ENCODE results near the gene KCTD7. TPM values are rescaled to one million over a fixed set of nuclear protein-coding genes. Genes with fewer than 3 reads are reported as not detected.

The KCTD7 gene
- total and polyA plus RNA-seq, 2 donors (not counting 1 experiment from before 2014, with no cell fraction given): 15.2 to 17.4 TPM

DNA sequence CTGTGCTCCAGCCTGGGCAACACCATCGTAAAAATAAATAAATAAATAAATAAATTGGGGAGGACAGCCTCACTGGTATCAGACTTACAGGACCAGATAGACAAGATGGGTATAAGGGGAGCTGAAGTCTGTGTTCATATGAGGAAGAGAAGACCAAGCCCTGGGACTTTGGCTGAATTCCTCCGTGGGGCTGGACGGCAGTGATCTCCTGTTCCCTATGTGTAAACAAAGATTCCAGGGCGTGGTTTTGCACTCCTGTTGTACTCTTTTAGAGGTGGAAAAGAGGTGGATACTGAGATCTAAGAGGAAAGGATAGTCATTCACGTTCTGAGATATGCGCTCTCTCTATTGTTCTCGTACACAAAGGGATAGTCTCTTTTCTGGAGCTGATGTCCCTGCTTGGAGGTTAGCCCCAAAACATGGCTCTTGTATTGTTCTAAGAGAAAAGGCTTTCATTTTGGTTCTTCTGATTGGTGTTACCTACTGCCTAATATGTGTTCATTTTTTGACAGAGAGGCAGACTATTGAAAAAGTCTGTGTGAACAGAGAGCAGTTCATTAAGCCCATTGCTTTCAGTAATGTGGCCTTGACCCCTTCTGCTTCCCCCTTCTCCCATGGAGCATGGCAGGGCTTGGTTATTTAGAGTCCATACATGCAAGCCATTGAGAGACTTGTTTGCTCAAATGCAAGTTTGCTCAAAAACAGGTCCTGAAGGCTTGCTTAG, 12.3 kb downstream of the KCTD7 start:
- Histone ChIP-seq H2AFZ (ENCODE audit: low read length) (no peak overlapping the region), H3K9me3 (ENCODE audit: control insufficient read depth, insufficient read depth, low read depth, low read length) (no peaks in the 10 kb centered on the region), H3K4me2 (ENCODE audit: extremely low read depth, insufficient read depth, low read length) (no peak overlapping the region), H3K9ac (ENCODE audit: insufficient read depth, low read length) (no peak overlapping the region), H4K20me1 (ENCODE audit: control insufficient read depth, extremely low read depth, insufficient read depth, low read length) (no peaks in the 10 kb centered on the region), H3K27ac (ENCODE audit: insufficient read depth, low read length) (no peak overlapping the region), H3K4me3 (replicated peaks in 1 of 4; ENCODE audit: control extremely low read depth in 1 of 4, insufficient read depth in 1 of 4, low read depth in 3 of 4, low read length in 4 of 4) (no peak overlapping the region), H3K27me3 (ENCODE audit: control insufficient read depth, insufficient read depth, low read length) (no peaks in the 10 kb centered on the region), H3K36me3 (ENCODE audit: control insufficient read depth, insufficient read depth, low read length) (peaks cover 27% of the 10 kb centered on the region), H3K79me2 (ENCODE audit: control insufficient read depth, insufficient read depth, low read length) (no peaks in the 10 kb centered on the region), H3K4me1 (ENCODE audit: control insufficient read depth, extremely low read depth, insufficient read depth, low read length) (peaks cover 2% of the 10 kb centered on the region)
- no peak for TF ChIP-seq CTCF (conservative IDR thresholded peaks at IDR 0.05 in 1 of 2, IDR thresholded peaks at IDR 0.05 in 1 of 2; ENCODE audit: low read depth in 1 of 2, low read length in 2 of 2)
- no peak for TF ChIP-seq EZH2 (IDR thresholded peaks at IDR 0.05; ENCODE audit: low read length, missing control alignments)
- DNase-seq (ENCODE audit: low read depth in 2 of 2): no peak

GRCh38 chr7:66641526-66641871, 12.8 kb downstream of the KCTD7 start:
- Histone ChIP-seq H3K79me2 (ENCODE audit: control insufficient read depth, insufficient read depth, low read length) (no peaks in the 10 kb centered on the region), H3K27ac (ENCODE audit: insufficient read depth, low read length) (no peak overlapping the region), H3K9ac (ENCODE audit: insufficient read depth, low read length) (no peak overlapping the region), H2AFZ (ENCODE audit: low read length) (no peak overlapping the region), H3K4me1 (ENCODE audit: control insufficient read depth, extremely low read depth, insufficient read depth, low read length) (no peaks in the 10 kb centered on the region), H3K27me3 (ENCODE audit: control insufficient read depth, insufficient read depth, low read length) (no peaks in the 10 kb centered on the region), H3K9me3 (ENCODE audit: control insufficient read depth, insufficient read depth, low read depth, low read length) (no peaks in the 10 kb centered on the region), H3K4me3 (replicated peaks in 1 of 4; ENCODE audit: control extremely low read depth in 1 of 4, insufficient read depth in 1 of 4, low read depth in 3 of 4, low read length in 4 of 4) (no peak overlapping the region), H3K4me2 (ENCODE audit: extremely low read depth, insufficient read depth, low read length) (no peak overlapping the region), H3K36me3 (ENCODE audit: control insufficient read depth, insufficient read depth, low read length) (peaks cover 27% of the 10 kb centered on the region), H4K20me1 (ENCODE audit: control insufficient read depth, extremely low read depth, insufficient read depth, low read length) (no peaks in the 10 kb centered on the region)
- no peak for DNase-seq (ENCODE audit: low read depth in 2 of 2)
- TF ChIP-seq EZH2 (IDR thresholded peaks at IDR 0.05; ENCODE audit: low read length, missing control alignments): no peak
- TF ChIP-seq CTCF (conservative IDR thresholded peaks at IDR 0.05 in 1 of 2, IDR thresholded peaks at IDR 0.05 in 1 of 2; ENCODE audit: low read depth in 1 of 2, low read length in 2 of 2): no peak

GRCh38 chr7:66642186-66642585, 13.5 kb downstream of the KCTD7 start:
- Histone ChIP-seq H3K27me3 (ENCODE audit: control insufficient read depth, insufficient read depth, low read length) (no peaks in the 10 kb centered on the region), H3K79me2 (ENCODE audit: control insufficient read depth, insufficient read depth, low read length) (no peaks in the 10 kb centered on the region), H3K36me3 (ENCODE audit: control insufficient read depth, insufficient read depth, low read length) (peaks cover 27% of the 10 kb centered on the region), H4K20me1 (ENCODE audit: control insufficient read depth, extremely low read depth, insufficient read depth, low read length) (no peaks in the 10 kb centered on the region), H3K4me2 (ENCODE audit: extremely low read depth, insufficient read depth, low read length) (no peak overlapping the region), H3K9ac (ENCODE audit: insufficient read depth, low read length) (no peak overlapping the region), H3K9me3 (ENCODE audit: control insufficient read depth, insufficient read depth, low read depth, low read length) (no peaks in the 10 kb centered on the region), H3K4me3 (replicated peaks in 1 of 4; ENCODE audit: control extremely low read depth in 1 of 4, insufficient read depth in 1 of 4, low read depth in 3 of 4, low read length in 4 of 4) (no peak overlapping the region), H2AFZ (ENCODE audit: low read length) (no peak overlapping the region), H3K27ac (ENCODE audit: insufficient read depth, low read length) (no peak overlapping the region), H3K4me1 (ENCODE audit: control insufficient read depth, extremely low read depth, insufficient read depth, low read length) (no peaks in the 10 kb centered on the region)
- DNase-seq (ENCODE audit: low read depth in 2 of 2): no peak
- TF ChIP-seq EZH2 (IDR thresholded peaks at IDR 0.05; ENCODE audit: low read length, missing control alignments) (no peak), CTCF (conservative IDR thresholded peaks at IDR 0.05 in 1 of 2, IDR thresholded peaks at IDR 0.05 in 1 of 2; ENCODE audit: low read depth in 1 of 2, low read length in 2 of 2) (no peak)
